PC-9 (cell line): ENCODE data around the gene SLC38A10. TPM values are rescaled to one million over a fixed set of nuclear protein-coding genes. Genes with fewer than 3 reads are reported as not detected.

Experiments used
- BruUV-seq: library from RNA; stranded (reverse); fragments of 400-500 nt; replicated peaks from 2 replicates; lab custom pipeline; 2021; lab: Mats Ljungman, UMichigan
- CTCF ChIA-PET: fragments of 300-600 bp; sonication (Branson Sonifier 250); formaldehyde crosslinking; loops from one replicate; lab custom pipeline; 2022; ENCODE audit warnings: antibody characterized with exemption; lab: Charles Lee
- POLR2A ChIA-PET: fragments of 300-600 bp; sonication (Branson Sonifier 250); formaldehyde crosslinking; loops from one replicate; lab custom pipeline; 2022; ENCODE audit warnings: antibody characterized with exemption; ENCODE audit not compliant: unreplicated experiment; lab: Charles Lee
- DNase-seq, 2 experiments: peaks; one replicate each; pipeline versions ENCODE4 v3.0.0 to v3.0.0-alpha.2; 2015 to 2022; ENCODE audit warnings: mixed read lengths in 1 of 2
- H2AFZ ChIP-seq: fragments of 200-600 bp; sonication (generic); 2 replicates; pipeline ENCODE4 v1.8.1; 2017; ENCODE audit warnings: antibody characterized with exemption
- H3F3A ChIP-seq: fragments of 200-600 bp; sonication (generic); 2 replicates; pipeline ENCODE4 v1.8.1; 2017; ENCODE audit warnings: antibody characterized with exemption, mild to moderate bottlenecking, low read depth; ENCODE audit not compliant: insufficient read depth
- H3K27ac ChIP-seq: fragments of 200-600 bp; sonication (generic); 2 replicates; pipeline ENCODE4 v1.6.1; 2016; ENCODE audit warnings: mixed run types
- H3K27me3 ChIP-seq: fragments of 200-600 bp; sonication (generic); 2 replicates; pipeline ENCODE4 v1.6.1; 2016; ENCODE audit warnings: low read depth, mixed run types; ENCODE audit not compliant: insufficient read depth
- H3K36me3 ChIP-seq: fragments of 200-600 bp; sonication (generic); 2 replicates; pipeline ENCODE4 v1.6.1; 2016; ENCODE audit warnings: low read depth, mixed run types
- H3K4me1 ChIP-seq: fragments of 200-600 bp; sonication (generic); replicated peaks from 2 replicates; pipeline ENCODE4 v1.6.1; 2016; ENCODE audit warnings: mixed run types; ENCODE audit not compliant: insufficient read depth
- H3K4me2 ChIP-seq: fragments of 200-600 bp; sonication (generic); 2 replicates; pipeline ENCODE4 v1.6.1; 2017; ENCODE audit warnings: mixed run types
- H3K4me3 ChIP-seq: fragments of 200-600 bp; sonication (generic); 2 replicates; pipeline ENCODE4 v1.6.1; 2016; ENCODE audit warnings: mixed run types
- H3K79me2 ChIP-seq: fragments of 200-600 bp; sonication (generic); 2 replicates; pipeline ENCODE4 v1.6.1; 2017; ENCODE audit warnings: low read depth, mixed run types
- H3K9me2 ChIP-seq: fragments of 200-600 bp; sonication (generic); 2 replicates; pipeline ENCODE4 v1.8.1; 2017; ENCODE audit warnings: mild to moderate bottlenecking; ENCODE audit not compliant: insufficient read depth
- H3K9me3 ChIP-seq: fragments of 200-600 bp; sonication (generic); 2 replicates; pipeline ENCODE4 v1.8.1; 2016; ENCODE audit warnings: low read depth; ENCODE audit not compliant: insufficient read depth
- H4K20me1 ChIP-seq: fragments of 200-600 bp; sonication (generic); 2 replicates; pipeline ENCODE4 v1.8.1; 2017; ENCODE audit not compliant: insufficient read depth
- EZH2 ChIP-seq: fragments of 200-600 bp; sonication (generic); IDR thresholded peaks from 2 replicates; pipeline ENCODE4 v1.8.0; 2017; ENCODE audit warnings: antibody characterized with exemption, low read depth
- intact Hi-C: fragments of 100-400 bp; cut with micrococcal nuclease; formaldehyde crosslinking; loops from one replicate; pipeline ENCODE4 v1.10.0; 2022; ENCODE audit not compliant: unreplicated experiment
- total RNA-seq: library from RNA; stranded (reverse); gene quantifications from 2 replicates; pipeline ENCODE4 v1.2.3, GENCODE V29; 2021
- TF ChIP-seq, protein P1 (sequence below): fragments of 200-600 bp; sonication (generic); conservative IDR thresholded peaks from 2 replicates; pipeline ENCODE4 v1.6.1; 2017; ENCODE audit warnings: mixed run types, antibody characterized with exemption, mild to moderate bottlenecking, moderate library complexity

SLC38A10 gene
- total RNA-seq, 1 experiment from 2014 or later: 127 TPM

DNA sequence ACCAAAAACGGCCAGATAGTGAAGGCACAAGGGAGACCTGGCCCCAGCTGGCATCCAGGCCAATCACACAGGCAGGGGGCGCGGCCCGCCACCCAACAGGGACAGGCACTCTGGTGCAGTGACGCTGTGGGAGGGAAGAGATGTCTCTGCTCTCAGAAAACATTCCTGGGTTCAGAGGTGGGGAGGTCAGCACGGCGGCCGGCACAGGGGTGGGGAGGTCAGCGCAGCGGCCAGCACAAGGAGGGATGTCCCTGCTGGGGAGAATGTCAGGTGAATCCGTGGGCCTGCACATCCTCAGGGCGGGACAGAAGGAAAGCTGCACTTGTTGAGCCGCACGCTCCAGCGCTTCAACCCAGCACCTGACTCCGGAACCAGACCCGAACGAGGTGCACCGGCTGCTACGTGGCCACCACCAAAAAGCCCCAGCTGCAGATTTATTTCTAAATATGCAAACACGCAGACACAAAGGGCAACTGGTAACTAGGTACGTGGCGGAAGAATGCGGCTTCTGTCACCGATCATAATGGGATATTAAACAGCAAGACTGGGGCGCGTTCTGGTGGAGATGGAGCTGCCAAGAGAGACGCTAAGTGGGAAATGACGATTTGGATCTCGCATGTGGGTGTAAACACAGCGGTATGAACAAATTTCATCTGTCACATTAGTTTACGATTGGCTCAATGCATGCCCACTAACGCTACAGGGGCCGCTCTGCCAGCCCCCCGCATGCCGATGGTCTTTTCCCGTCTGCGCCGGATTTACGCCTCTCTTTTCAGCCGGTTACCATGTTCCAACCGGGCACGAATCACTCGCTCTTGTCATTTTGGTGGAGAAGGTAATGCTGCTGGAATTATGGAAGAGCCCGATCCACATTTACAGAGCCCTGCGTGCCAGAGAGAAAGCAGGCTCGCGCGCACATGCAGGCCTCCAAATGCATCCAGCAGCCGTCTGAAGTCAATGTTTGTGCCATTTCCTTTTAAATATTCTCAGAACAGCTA lies 15.5 kb downstream of the SLC38A10 start:
- CTCF ChIA-PET: no interaction called here
- DNase-seq: no peak
- no peaks in the 10 kb centered on the region for H4K20me1 ChIP-seq
- no peaks in the 10 kb centered on the region for H3K79me2 ChIP-seq
- no peaks in the 10 kb centered on the region for H3K9me2 ChIP-seq
- no peaks in the 10 kb centered on the region for H3F3A ChIP-seq
- H3K27ac ChIP-seq: no peak overlapping the region
- H3K4me3 ChIP-seq: no peak overlapping the region
- no peaks in the 10 kb centered on the region for H3K36me3 ChIP-seq
- H2AFZ ChIP-seq: no peak overlapping the region
- no peaks in the 10 kb centered on the region for H3K4me1 ChIP-seq
- no TSS peak for BruUV-seq
- no peaks in the 10 kb centered on the region for H3K27me3 ChIP-seq
- no peak overlapping the region for H3K4me2 ChIP-seq
- intact Hi-C loops: no loop called here
- TF ChIP-seq, protein P1, sequence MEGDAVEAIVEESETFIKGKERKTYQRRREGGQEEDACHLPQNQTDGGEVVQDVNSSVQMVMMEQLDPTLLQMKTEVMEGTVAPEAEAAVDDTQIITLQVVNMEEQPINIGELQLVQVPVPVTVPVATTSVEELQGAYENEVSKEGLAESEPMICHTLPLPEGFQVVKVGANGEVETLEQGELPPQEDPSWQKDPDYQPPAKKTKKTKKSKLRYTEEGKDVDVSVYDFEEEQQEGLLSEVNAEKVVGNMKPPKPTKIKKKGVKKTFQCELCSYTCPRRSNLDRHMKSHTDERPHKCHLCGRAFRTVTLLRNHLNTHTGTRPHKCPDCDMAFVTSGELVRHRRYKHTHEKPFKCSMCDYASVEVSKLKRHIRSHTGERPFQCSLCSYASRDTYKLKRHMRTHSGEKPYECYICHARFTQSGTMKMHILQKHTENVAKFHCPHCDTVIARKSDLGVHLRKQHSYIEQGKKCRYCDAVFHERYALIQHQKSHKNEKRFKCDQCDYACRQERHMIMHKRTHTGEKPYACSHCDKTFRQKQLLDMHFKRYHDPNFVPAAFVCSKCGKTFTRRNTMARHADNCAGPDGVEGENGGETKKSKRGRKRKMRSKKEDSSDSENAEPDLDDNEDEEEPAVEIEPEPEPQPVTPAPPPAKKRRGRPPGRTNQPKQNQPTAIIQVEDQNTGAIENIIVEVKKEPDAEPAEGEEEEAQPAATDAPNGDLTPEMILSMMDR: no peak
- no peak for TF ChIP-seq EZH2
- H3K9me3 ChIP-seq: no peaks in the 10 kb centered on the region
- POLR2A ChIA-PET: no interaction called here

DNA sequence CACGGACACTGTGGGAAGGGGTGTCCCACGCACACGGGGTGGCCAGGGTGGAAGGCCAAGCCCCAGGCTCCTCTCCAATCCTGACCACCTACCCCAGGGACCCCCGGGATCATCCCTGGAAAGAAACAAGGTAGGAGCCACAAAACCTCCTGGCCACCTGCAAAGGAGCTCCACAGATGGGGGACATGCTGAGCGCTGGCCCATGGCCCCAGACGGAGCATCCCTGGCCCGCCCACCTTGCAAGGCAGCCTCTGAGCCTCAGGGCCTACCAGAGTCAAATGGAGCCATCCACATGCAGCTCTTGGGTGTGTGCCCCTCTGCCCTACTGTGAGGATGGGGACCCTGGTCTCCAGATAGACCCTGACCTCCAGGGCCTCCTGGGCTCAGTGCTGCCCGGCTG lies 16.3 kb downstream of the SLC38A10 start:
- H2AFZ ChIP-seq: no peak overlapping the region
- CTCF ChIA-PET: interaction anchor here (0.5 kb wide), 1 partner anchor 137 kb away, joined by 6 read pairs; no protein-coding TSS in a partner anchor
- DNase-seq: no peak
- H3F3A ChIP-seq: no peaks in the 10 kb centered on the region
- no peaks in the 10 kb centered on the region for H3K79me2 ChIP-seq
- H4K20me1 ChIP-seq: no peaks in the 10 kb centered on the region
- H3K4me3 ChIP-seq: no peak overlapping the region
- H3K27ac ChIP-seq: no peak overlapping the region
- H3K9me3 ChIP-seq: no peaks in the 10 kb centered on the region
- POLR2A ChIA-PET: no interaction called here
- H3K4me1 ChIP-seq: no peaks in the 10 kb centered on the region
- TF ChIP-seq, protein P1: no peak
- no peak for TF ChIP-seq EZH2
- intact Hi-C loops: no loop called here
- no peak overlapping the region for H3K4me2 ChIP-seq
- H3K9me2 ChIP-seq: no peaks in the 10 kb centered on the region
- H3K36me3 ChIP-seq: no peaks in the 10 kb centered on the region
- BruUV-seq: no TSS peak
- no peaks in the 10 kb centered on the region for H3K27me3 ChIP-seq

DNA sequence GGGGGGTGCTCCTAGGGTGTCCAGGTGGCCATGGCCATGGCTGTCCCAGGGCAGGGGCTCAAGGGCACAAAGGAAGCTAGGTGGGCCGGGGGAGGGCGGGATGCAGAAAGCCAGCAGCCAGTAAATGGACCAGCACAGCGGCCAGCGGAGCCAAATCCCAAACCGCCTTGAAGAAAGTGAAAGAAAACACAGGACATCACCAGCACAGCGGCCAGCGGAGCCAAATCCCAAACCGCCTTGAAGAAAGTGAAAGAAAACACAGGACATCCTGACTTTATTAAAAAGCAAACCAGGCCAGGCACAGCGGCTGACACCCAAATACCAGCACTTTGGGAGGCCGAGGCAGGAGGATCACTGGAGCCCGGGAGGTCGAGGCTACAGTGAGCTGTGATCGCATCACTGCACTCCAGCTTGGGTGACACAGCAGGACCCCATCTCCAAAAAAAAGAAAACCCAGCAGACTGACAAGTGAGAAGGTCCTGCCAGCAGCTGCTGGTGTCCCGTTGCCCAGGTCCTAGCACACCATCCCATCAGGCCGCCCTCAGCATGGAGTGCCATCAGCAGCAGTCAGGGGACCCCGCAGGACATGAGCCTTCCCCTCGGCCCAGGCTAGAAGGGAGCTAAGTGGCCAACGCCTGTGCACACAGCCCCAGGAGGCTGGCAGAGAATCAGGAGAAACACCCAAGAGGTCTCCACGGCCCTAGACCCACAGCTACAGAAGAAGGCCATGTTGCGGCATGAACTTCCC lies 17.0 kb downstream of the SLC38A10 start:
- intact Hi-C loops: no loop called here
- Histone ChIP-seq H3K27ac (no peak overlapping the region), H2AFZ (no peak overlapping the region), H3K4me1 (no peaks in the 10 kb centered on the region), H3K79me2 (no peaks in the 10 kb centered on the region), H3K9me2 (no peaks in the 10 kb centered on the region), H3K4me3 (no peak overlapping the region), H3K27me3 (no peaks in the 10 kb centered on the region), H3F3A (no peaks in the 10 kb centered on the region), H3K9me3 (no peaks in the 10 kb centered on the region), H4K20me1 (no peaks in the 10 kb centered on the region), H3K36me3 (no peaks in the 10 kb centered on the region), H3K4me2 (no peak overlapping the region)
- TF ChIP-seq EZH2: no peak
- TF ChIP-seq, protein P1: no peak
- ChIA-PET CTCF (interaction anchor here (0.5 kb wide), 1 partner anchor 136 kb away, joined by 6 read pairs; no protein-coding TSS in a partner anchor), POLR2A (no interaction called here)
- DNase-seq: no peak
- no TSS peak for BruUV-seq
